SK-N-MC (cell line): ENCODE results near the gene SMARCC1.

Experiments used
- DNase-seq: peaks from one replicate; pipeline ENCODE4 v3.0.0-alpha.2; 2011; ENCODE audit warnings: low read depth, low spot score
- H3K27ac ChIP-seq: fragments of 200-600 bp; sonication (generic); 2 replicates; pipeline ENCODE4 v1.5.1; 2016; ENCODE audit warnings: mixed run types
- H3K36me3 ChIP-seq: fragments of 200-600 bp; sonication (generic); 2 replicates; pipeline ENCODE4 v1.6.1; 2017; ENCODE audit warnings: antibody characterized with exemption, low read length, mixed read lengths; ENCODE audit not compliant: insufficient read depth
- H3K4me3 ChIP-seq: fragments of 200-600 bp; sonication (generic); 2 replicates; pipeline ENCODE4 v1.5.1; 2016
- H3K9ac ChIP-seq: fragments of 200-600 bp; sonication (generic); 2 replicates; pipeline ENCODE4 v1.8.0; 2017; ENCODE audit warnings: mixed run types, mixed read lengths; ENCODE audit not compliant: insufficient read length
- H3K9me3 ChIP-seq: fragments of 200-600 bp; sonication (generic); 2 replicates; pipeline ENCODE4 v1.6.1; 2017; ENCODE audit warnings: low read depth, mild to moderate bottlenecking, antibody characterized with exemption, low read length, moderate library complexity, mixed read lengths
- EZH2 ChIP-seq: fragments of 200-600 bp; sonication (generic); IDR thresholded peaks from one replicate; pipeline ENCODE4 v1.6.1; 2017; ENCODE audit warnings: antibody characterized with exemption
- FOXP2 ChIP-seq: optimal IDR thresholded peaks from 2 replicates; pipeline ENCODE3; 2011; ENCODE audit warnings: mild to moderate bottlenecking, moderate library complexity; ENCODE audit not compliant: insufficient read depth; ENCODE audit errors: extremely low read length, control extremely low read depth
- POLR2AphosphoS5 ChIP-seq: IDR thresholded peaks from 2 replicates; pipeline ENCODE4 v1.6.1; 2012; ENCODE audit warnings: mild to moderate bottlenecking, low read depth, low read length, borderline replicate concordance

SMARCC1 gene

DNA sequence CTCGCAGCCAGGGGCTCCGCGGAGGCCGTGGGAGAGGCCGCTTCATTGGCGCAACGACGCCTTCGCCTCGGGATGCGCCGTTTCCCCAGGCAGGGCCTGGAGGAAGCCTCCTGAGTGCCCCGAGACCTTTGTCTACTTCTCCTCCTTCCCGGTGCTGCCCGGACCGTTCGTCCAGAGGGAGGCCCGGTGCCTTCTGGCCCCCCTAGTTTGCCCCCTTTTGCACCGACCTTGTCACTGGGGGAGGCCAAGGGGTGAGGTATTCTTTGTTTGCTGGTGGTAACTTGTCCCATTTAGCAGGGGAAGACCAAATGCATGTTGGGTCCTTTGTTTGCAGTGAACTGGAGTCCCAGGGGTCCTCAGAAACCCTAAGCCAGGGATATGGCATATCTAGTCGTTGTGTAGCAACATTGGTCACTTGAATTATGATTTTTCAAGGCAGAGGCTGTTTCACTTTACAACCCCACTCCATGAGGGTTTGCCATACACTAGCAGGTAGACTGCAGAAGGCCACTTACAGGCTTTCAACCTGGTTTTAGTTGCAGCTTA lies 21.9 kb upstream of the SMARCC1 start:
- H3K9ac ChIP-seq = peak overlapping the region; percentile 85
- H3K27ac ChIP-seq = peak overlapping the region; percentile 80
- no peaks in the 10 kb centered on the region; the same call in 1 of the 2 replicates for H3K36me3 ChIP-seq
- no peaks in the 10 kb centered on the region for H3K9me3 ChIP-seq
- H3K4me3 ChIP-seq = peak overlapping the region; percentile 83
- TF ChIP-seq FOXP2 = no peak
- TF ChIP-seq EZH2 = no peak
- TF ChIP-seq POLR2AphosphoS5 = no peak
- DNase-seq = no peak

DNA sequence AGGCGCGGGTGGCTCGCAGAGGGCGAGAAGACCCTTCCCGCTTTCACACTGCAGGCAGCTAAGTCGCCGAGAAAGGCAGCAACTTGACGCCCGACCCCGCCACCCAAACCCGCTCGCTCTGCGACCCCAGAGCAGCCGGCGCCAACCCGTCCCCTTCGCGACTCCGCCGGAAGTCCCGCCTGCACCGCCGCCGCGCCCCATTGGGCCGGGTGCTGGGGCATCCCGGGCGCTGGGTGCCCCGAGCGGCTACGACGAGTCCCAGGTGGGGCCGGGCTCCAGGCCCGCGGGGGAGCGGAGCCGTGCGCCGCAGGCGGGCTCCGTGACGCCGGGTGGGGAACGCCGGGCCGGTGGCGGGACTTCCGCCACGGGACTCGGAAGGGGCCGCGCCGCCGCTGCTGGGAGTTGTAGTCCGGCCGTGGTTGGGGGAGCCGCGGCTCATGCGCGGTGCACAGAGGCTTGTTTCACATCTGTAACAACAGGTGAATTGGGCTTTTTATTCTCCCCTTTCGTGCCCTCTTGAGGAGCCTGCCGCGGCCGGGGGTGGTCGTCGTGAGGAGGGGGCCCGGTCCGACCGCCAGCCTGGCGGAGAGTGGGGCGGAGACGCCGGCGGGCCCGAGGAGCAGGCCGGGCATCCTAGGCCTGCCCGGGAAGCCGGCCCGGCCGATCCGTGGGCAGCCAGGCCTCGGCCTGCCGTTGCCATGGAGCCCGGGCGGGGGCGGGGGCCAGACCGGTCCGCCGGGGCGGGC lies 21.2 kb upstream of the SMARCC1 start, which contains the start of gene DHX30:
Gene DHX30, plus strand, starts transcription at position 405 of the 746 bp plus-strand sequence. CDS start 7,546 bp downstream, outside the sequence.
- Histone ChIP-seq H3K4me3 (peak within 1 kb of the TSS; percentile 83), H3K27ac (peak within 1 kb of the TSS; percentile 80), H3K9ac (peak within 1 kb of the TSS; percentile 85), H3K9me3 (no peaks in the 10 kb centered on the region), H3K36me3 (no peaks in the 10 kb centered on the region)
- TF ChIP-seq POLR2AphosphoS5 = peak; percentile 61; the same call in 1 of the 2 replicates
- no peak for TF ChIP-seq EZH2
- TF ChIP-seq FOXP2 = no peak
- DNase-seq = no peak

DNA sequence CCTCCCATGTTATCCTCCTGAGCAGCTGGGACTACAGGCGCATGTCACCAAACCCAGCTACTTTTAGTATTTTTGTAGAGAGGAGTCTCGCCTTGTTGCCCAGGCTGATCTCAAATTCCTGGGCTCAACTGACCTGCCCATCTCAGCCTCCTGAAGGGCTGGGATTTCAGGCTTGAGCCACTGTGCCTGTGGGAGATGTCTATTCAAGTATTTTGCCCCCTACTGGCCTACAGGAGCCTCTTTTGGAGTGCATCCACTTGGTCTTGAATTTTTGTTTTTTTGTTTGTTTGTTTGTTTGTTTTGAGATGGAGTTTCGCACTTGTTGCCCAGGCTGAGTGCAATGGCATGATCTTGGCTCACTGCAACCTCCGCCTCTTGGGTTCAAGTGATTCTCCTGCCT lies 18.0 kb upstream of the SMARCC1 start:
- Histone ChIP-seq H3K4me3 (no peak overlapping the region), H3K27ac (no peak overlapping the region), H3K9me3 (no peaks in the 10 kb centered on the region), H3K36me3 (no peaks in the 10 kb centered on the region), H3K9ac (no peak overlapping the region)
- no peak for TF ChIP-seq FOXP2
- TF ChIP-seq POLR2AphosphoS5 = no peak
- no peak for TF ChIP-seq EZH2
- no peak for DNase-seq

DNA sequence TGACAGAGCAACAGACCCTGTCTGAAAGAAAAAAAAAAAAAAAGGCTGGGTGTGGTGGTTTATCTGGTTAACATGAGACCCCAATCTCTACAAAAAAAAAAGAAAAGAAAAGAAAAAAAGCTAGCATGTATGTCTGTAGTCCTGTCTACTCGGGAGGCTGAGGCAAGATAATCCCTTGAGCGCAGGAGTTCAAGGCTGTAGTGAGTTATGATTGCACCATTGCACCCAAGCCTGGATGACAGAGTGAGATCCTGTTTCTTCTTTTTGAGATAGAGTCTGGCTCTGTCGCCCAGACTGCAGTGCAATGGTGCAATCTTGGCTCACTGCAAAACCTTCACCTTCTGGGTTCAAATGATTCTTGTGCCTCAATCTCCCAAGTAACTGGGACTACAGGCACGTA lies 12.9 kb upstream of the SMARCC1 start:
- no peak for DNase-seq
- Histone ChIP-seq H3K9ac (no peak overlapping the region), H3K9me3 (no peaks in the 10 kb centered on the region), H3K27ac (no peak overlapping the region), H3K4me3 (no peak overlapping the region), H3K36me3 (no peaks in the 10 kb centered on the region)
- TF ChIP-seq FOXP2 (no peak), POLR2AphosphoS5 (no peak), EZH2 (no peak)

DNA sequence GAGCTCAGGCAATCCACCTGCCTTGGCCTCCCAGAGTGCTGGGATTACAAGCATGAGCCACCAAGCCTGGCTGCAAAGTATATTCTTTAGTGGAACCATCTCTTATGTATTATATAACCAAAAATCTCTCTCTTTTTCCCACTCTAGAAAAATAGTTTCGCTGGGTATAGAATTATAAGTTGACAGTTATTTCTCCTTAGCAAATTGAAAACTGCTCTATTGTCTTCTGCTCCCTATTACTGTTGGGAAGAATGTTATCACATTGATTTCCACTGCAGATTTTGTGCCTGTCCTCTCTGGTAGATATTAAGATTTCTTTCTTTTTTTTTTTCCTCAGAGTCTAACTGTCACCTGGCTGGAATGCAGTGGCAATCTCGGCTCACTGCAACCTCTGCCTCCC lies 11.0 kb upstream of the SMARCC1 start:
- Histone ChIP-seq H3K4me3 (no peak overlapping the region), H3K9me3 (no peaks in the 10 kb centered on the region), H3K27ac (no peak overlapping the region), H3K36me3 (no peaks in the 10 kb centered on the region), H3K9ac (no peak overlapping the region)
- no peak for DNase-seq
- no peak for TF ChIP-seq FOXP2
- TF ChIP-seq EZH2 = no peak
- TF ChIP-seq POLR2AphosphoS5 = no peak

DNA sequence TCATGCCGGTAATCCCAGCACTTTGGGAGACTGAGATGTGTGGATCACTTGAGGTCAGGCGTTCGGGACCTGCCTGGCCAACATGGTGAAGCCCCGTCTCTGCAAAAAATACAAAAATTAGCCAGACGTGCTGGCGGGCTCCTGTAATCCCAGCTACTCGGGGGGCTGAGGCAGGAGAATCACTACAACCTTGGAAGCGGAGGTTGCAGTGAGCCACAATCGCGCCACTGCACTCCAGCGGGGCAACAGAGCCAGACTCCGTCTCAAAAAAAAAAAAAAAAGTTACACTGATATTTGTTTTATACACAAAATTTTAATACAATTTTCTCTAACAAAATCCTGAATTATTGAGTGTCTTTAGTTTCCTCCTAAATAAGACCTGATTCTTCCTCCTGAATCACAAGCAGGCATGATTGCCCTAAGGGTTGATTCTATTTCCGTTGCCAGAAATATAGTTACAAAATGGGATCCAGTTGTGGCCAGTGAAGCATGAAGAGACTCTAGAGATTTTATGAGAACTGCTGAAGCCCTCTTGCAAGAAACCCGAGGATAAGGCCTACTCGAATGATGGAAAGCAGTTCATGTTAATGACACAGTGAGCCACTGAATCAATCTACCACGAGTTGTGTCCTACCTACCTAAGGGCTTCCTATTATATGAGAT lies 9.6 kb upstream of the SMARCC1 start:
- TF ChIP-seq POLR2AphosphoS5 = peak; percentile 41; the same call in 1 of the 2 replicates
- TF ChIP-seq EZH2 = no peak
- no peak for TF ChIP-seq FOXP2
- peak overlapping the region; percentile 92 for H3K27ac ChIP-seq
- H3K36me3 ChIP-seq = no peaks in the 10 kb centered on the region
- no peak overlapping the region for H3K4me3 ChIP-seq
- H3K9me3 ChIP-seq = no peaks in the 10 kb centered on the region
- DNase-seq = peak; percentile 92
- no peak overlapping the region for H3K9ac ChIP-seq

DNA sequence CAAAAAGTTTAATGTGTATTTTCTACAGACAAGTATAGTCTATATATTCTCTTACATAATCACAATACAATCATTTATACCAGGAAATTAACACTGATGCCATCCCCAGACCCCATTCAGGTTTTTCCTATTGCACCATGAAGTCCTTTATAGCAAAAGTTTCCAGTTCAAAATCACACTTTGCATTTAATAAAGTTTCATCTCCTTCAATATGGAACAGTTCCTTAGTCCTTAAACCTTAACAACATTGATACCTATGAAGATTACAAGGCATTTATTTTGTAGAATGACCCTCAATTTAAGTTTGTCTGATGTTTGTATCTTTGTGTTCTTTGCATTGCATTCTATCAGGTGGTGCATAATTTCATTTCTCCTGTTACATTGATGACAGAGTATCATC lies 2.0 kb upstream of the SMARCC1 start:
- Histone ChIP-seq H3K9me3 (no peaks in the 10 kb centered on the region), H3K9ac (no peak overlapping the region), H3K27ac (no peak overlapping the region), H3K36me3 (peaks cover 6% of the 10 kb centered on the region), H3K4me3 (no peak overlapping the region)
- TF ChIP-seq EZH2 (no peak), FOXP2 (no peak), POLR2AphosphoS5 (no peak)
- no peak for DNase-seq

DNA sequence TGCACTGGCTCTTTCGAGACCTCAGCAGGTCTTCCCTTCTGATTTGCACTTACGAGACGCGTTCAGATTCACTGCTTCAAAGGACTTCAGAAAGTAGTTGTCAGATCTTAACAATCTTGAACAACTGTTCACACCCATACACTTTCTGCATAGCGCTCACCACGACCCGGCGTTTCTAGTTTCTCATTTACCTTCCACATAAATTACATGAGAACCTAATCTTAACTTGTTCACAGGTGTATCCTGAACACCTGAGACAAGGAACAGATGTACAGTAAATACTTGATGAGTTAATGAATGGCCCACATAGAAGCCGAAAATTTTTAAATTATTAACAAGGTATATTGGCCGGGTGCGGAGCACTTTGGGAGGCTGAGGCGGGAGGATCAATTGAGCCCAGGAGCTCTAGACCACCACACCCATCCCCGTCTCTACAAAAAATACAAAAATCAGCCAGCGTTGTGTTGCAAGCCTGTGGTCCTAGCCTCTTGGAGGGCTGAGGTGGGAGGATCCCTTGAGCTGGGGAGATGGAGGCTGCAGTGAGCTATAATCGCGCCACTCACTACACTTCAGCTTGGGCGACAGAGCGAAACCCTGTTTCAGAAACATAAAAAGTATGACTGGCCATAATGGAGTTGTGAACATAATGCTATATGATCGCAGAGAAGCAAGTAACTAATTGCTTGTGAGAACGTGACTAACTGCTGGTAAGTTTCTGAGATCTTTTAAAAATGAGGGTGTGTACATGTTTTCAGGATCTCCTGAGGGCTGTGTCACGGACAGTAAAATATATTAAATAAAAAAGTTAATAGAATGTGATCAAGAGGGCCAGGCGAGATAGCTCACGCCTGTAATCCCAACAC lies 984 bp upstream of the SMARCC1 start:
- no peak for DNase-seq
- TF ChIP-seq EZH2 (no peak), POLR2AphosphoS5 (no peak), FOXP2 (no peak)

More for the DNA sequence above, 984 bp upstream of the SMARCC1 start:
- peaks cover 8% of the 10 kb centered on the region for H3K36me3 ChIP-seq
- H3K4me3 ChIP-seq = peak overlapping the region; percentile 81
- peak overlapping the region; percentile 79 for H3K27ac ChIP-seq
- H3K9ac ChIP-seq = peak overlapping the region; percentile 86
- no peaks in the 10 kb centered on the region for H3K9me3 ChIP-seq
